HG03095 (cell line): Measurements from ENCODE around the gene TNFRSF21.

Source experiments
- ATAC-seq: cut with Tn5 transposase; IDR thresholded peaks from one replicate; pipeline ENCODE4 v1.9.1; 2021; ENCODE audit warnings: moderate library complexity; ENCODE audit not compliant: unreplicated experiment

Gene TNFRSF21

GRCh38 chr6:47254051-47254450, 55.7 kb downstream of the TNFRSF21 start:
- ATAC-seq: no peak

- ATAC-seq: no peak
Measured at GRCh38 chr6:47253136-47253535, 56.6 kb downstream of the TNFRSF21 start.

GRCh38 chr6:47252633-47253032, 57.1 kb downstream of the TNFRSF21 start:
- no peak for ATAC-seq

- no peak for ATAC-seq
Measured at GRCh38 chr6:47251396-47251795, 58.3 kb downstream of the TNFRSF21 start.

- no peak for ATAC-seq
Measured at GRCh38 chr6:47250302-47250701, 59.4 kb downstream of the TNFRSF21 start.

GRCh38 chr6:47248446-47248845, 61.3 kb downstream of the TNFRSF21 start:
- no peak for ATAC-seq

- peak; percentile 46 for ATAC-seq
Measured at GRCh38 chr6:47247227-47247797, 62.4 kb downstream of the TNFRSF21 start.

- ATAC-seq: no peak
Measured at GRCh38 chr6:47246551-47246950, 63.2 kb downstream of the TNFRSF21 start.

- ATAC-seq: no peak
Measured at GRCh38 chr6:47245745-47246371, 63.8 kb downstream of the TNFRSF21 start.

GRCh38 chr6:47242483-47243386, 67.0 kb downstream of the TNFRSF21 start:
- peak; percentile 96 for ATAC-seq

GRCh38 chr6:47241742-47242482, 67.8 kb downstream of the TNFRSF21 start:
- no peak for ATAC-seq

GRCh38 chr6:47240277-47240890, 69.3 kb downstream of the TNFRSF21 start:
- no peak for ATAC-seq

GRCh38 chr6:47239546-47239945, 70.2 kb downstream of the TNFRSF21 start:
- no peak for ATAC-seq

GRCh38 chr6:47238456-47238995, 71.2 kb downstream of the TNFRSF21 start:
- no peak for ATAC-seq

- ATAC-seq: no peak
Measured at GRCh38 chr6:47237196-47237595, 72.5 kb downstream of the TNFRSF21 start.

GRCh38 chr6:47235964-47236760, 73.5 kb downstream of the TNFRSF21 start:
- ATAC-seq: no peak

GRCh38 chr6:47235421-47235820, 74.3 kb downstream of the TNFRSF21 start:
- no peak for ATAC-seq

GRCh38 chr6:47234266-47234933, 75.3 kb downstream of the TNFRSF21 start:
- ATAC-seq: no peak

- ATAC-seq: no peak
Measured at GRCh38 chr6:47231151-47231550, 78.6 kb downstream of the TNFRSF21 start.
